Caco-2 (cell line): ENCODE measurements around the gene KLK13. TPM values are rescaled to one million over a fixed set of nuclear protein-coding genes. Genes with fewer than 3 reads are reported as not detected.
A peak's percentile ranks its signal among the peaks of the same experiment; 100 is the strongest.

Source experiments
- BruUV-seq: library from RNA; stranded (reverse); fragments of 400-500 nt; replicated peaks from 2 replicates; lab custom pipeline; 2021; lab: Mats Ljungman, UMichigan
- CTCF ChIA-PET: fragments of 300-600 bp; sonication (Branson Sonifier 250); formaldehyde crosslinking; loops from one replicate; lab custom pipeline; 2022; ENCODE audit warnings: antibody characterized with exemption; lab: Charles Lee
- POLR2A ChIA-PET: fragments of 300-600 bp; sonication (Branson Sonifier 250); formaldehyde crosslinking; loops from one replicate; lab custom pipeline; 2022; ENCODE audit warnings: antibody characterized with exemption; lab: Charles Lee
- DNase-seq, 2 experiments: peaks; one replicate each; pipeline versions ENCODE4 v3.0.0 to v3.0.0-alpha.2; 2020 to 2022
- H3K27me3 ChIP-seq: replicated peaks from 2 replicates; pipeline ENCODE4 v1.6.0; 2011; ENCODE audit warnings: low read length; ENCODE audit not compliant: control insufficient read depth, insufficient read depth
- H3K36me3 ChIP-seq: 2 replicates; pipeline ENCODE4 v1.5.1; 2011; ENCODE audit warnings: low read length; ENCODE audit not compliant: control insufficient read depth, insufficient read depth
- H3K4me1 ChIP-seq: fragments of 250-450 bp; sonication (Bioruptor Pico); 2 replicates; pipeline ENCODE4 v1.5.1; 2020; ENCODE audit warnings: mild to moderate bottlenecking
- H3K4me3 ChIP-seq: 2 replicates; pipeline ENCODE4 v1.5.1; 2011; ENCODE audit warnings: low read depth, mild to moderate bottlenecking, control low read depth, low read length
- H3K9me3 ChIP-seq: fragments of 250-450 bp; sonication (Bioruptor Pico); 2 replicates; pipeline ENCODE4 v1.5.1; 2020; ENCODE audit warnings: mild to moderate bottlenecking, moderate library complexity
- H3K27ac Mint-ChIP-seq: one replicate; pipeline ENCODE4 v1.8.0; 2022; ENCODE audit warnings: mixed read lengths; ENCODE audit not compliant: unreplicated experiment
- H3K27me3 Mint-ChIP-seq: one replicate; pipeline ENCODE4 v1.8.0; 2022; ENCODE audit warnings: mixed read lengths; ENCODE audit not compliant: insufficient read depth, unreplicated experiment
- H3K36me3 Mint-ChIP-seq: one replicate; pipeline ENCODE4 v1.8.0; 2022; ENCODE audit warnings: mild to moderate bottlenecking, mixed read lengths; ENCODE audit not compliant: insufficient read depth, unreplicated experiment
- H3K4me1 Mint-ChIP-seq: one replicate; pipeline ENCODE4 v1.8.0; 2022; ENCODE audit warnings: low read depth, mixed read lengths; ENCODE audit not compliant: unreplicated experiment
- H3K4me3 Mint-ChIP-seq: one replicate; pipeline ENCODE4 v1.8.0; 2022; ENCODE audit warnings: mild to moderate bottlenecking, moderate library complexity, mixed read lengths; ENCODE audit not compliant: unreplicated experiment
- H3K9me3 Mint-ChIP-seq: one replicate; pipeline ENCODE4 v1.8.0; 2022; ENCODE audit warnings: mixed read lengths; ENCODE audit not compliant: unreplicated experiment
- CTCF ChIP-seq, 2 experiments: fragments of 200-600 bp in 1 of 2; IDR thresholded peaks; 1 replicate in 1 of 2; 2 replicates in 1 of 2; pipeline versions ENCODE4 v1.5.1 to v1.8.0; 2011 to 2022; ENCODE audit warnings: antibody characterized with exemption in 1 of 2, control low read depth in 1 of 2, inconsistent platforms in 1 of 2, low read depth in 1 of 2, low read length in 1 of 2, mild to moderate bottlenecking in 1 of 2, moderate library complexity in 1 of 2; ENCODE audit not compliant: insufficient read depth in 1 of 2, severe bottlenecking in 1 of 2, unreplicated experiment in 1 of 2
- intact Hi-C: fragments of 100-400 bp; cut with micrococcal nuclease; formaldehyde crosslinking; loops from one replicate; pipeline ENCODE4 v1.10.0; 2022; ENCODE audit not compliant: unreplicated experiment
- total RNA-seq: library from RNA; stranded (reverse); gene quantifications from 2 replicates; pipeline ENCODE4 v1.2.3, GENCODE V29; 2022

The KLK13 gene
- total RNA-seq, 1 experiment from 2014 or later, result not detected

GRCh38 chr19:51036519-51036918 lies 28.4 kb downstream of the KLK13 start:
- no peaks in the 10 kb centered on the region for H3K36me3 Mint-ChIP-seq
- no peaks in the 10 kb centered on the region for H3K4me1 ChIP-seq
- H3K4me3 Mint-ChIP-seq, result no peak overlapping the region
- no peaks in the 10 kb centered on the region for H3K36me3 ChIP-seq
- no peak for TF ChIP-seq CTCF (IDR thresholded peaks at IDR 0.05; ENCODE audit: insufficient read depth in 1 of 2, low read depth in 1 of 2, low read length in 1 of 2, severe bottlenecking in 1 of 2, unreplicated experiment in 1 of 2)
- no TSS peak for BruUV-seq
- H3K27me3 Mint-ChIP-seq, result peaks cover 13% of the 10 kb centered on the region
- H3K27me3 ChIP-seq, result no peaks in the 10 kb centered on the region
- CTCF ChIA-PET, result no interaction called here
- no peak for DNase-seq
- peaks cover 6% of the 10 kb centered on the region for H3K4me1 Mint-ChIP-seq
- H3K27ac Mint-ChIP-seq, result no peak overlapping the region
- H3K9me3 Mint-ChIP-seq, result no peaks in the 10 kb centered on the region
- no peak overlapping the region for H3K4me3 ChIP-seq
- intact Hi-C loops, result no loop called here
- no peaks in the 10 kb centered on the region for H3K9me3 ChIP-seq
- POLR2A ChIA-PET, result no interaction called here

DNA sequence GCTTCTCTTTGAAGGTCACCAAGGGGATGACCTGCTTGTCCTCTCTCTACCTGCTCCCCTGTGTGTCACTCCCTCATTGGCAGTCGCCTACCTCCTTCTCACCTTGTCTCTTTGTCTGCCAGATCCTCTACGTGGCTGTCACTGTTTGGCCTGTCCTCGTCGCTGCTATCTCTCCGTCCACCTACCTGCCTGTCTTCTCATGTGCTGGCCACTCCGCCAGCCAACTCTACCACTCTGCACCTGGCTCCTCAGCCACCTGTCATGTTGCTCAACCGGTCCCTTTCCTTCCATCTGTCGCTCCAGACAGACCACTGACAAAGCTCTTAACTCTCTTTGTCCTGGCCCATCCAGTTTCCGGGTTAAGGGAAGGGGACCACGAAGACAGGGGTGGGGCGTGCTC lies 30.2 kb downstream of the KLK13 start, which contains the start of gene KLK12:
Gene KLK12, minus strand, starts transcription at position 299 of the 400 bp plus-strand sequence. CDS start 381 bp downstream, outside the sequence.
- DNase-seq, result no peak
- Mint-ChIP-seq H3K27ac (peak within 1 kb of the TSS; percentile 2), H3K27me3 (peaks cover 13% of the 10 kb centered on the region), H3K4me1 (peaks cover 6% of the 10 kb centered on the region), H3K4me3 (no peak within 1 kb of the TSS), H3K9me3 (no peaks in the 10 kb centered on the region), H3K36me3 (no peaks in the 10 kb centered on the region)
- intact Hi-C loops, result no loop called here
- Histone ChIP-seq H3K36me3 (no peaks in the 10 kb centered on the region), H3K4me3 (no peak within 1 kb of the TSS), H3K9me3 (no peaks in the 10 kb centered on the region), H3K4me1 (no peaks in the 10 kb centered on the region), H3K27me3 (no peaks in the 10 kb centered on the region)
- BruUV-seq, result no TSS peak
- no peak for TF ChIP-seq CTCF (IDR thresholded peaks at IDR 0.05; ENCODE audit: insufficient read depth in 1 of 2, low read depth in 1 of 2, low read length in 1 of 2, severe bottlenecking in 1 of 2, unreplicated experiment in 1 of 2)
- CTCF ChIA-PET, result no interaction called here
- POLR2A ChIA-PET, result no interaction called here

GRCh38 chr19:51031880-51032225 lies 33.0 kb downstream of the KLK13 start:
- no peaks in the 10 kb centered on the region for H3K27me3 ChIP-seq
- ChIA-PET POLR2A (no interaction called here), CTCF (no interaction called here)
- TF ChIP-seq CTCF (IDR thresholded peaks at IDR 0.05; ENCODE audit: insufficient read depth in 1 of 2, low read depth in 1 of 2, low read length in 1 of 2, severe bottlenecking in 1 of 2, unreplicated experiment in 1 of 2), result no peak
- intact Hi-C loops, result no loop called here
- Mint-ChIP-seq H3K4me1 (peaks cover 6% of the 10 kb centered on the region), H3K27ac (no peak overlapping the region), H3K36me3 (no peaks in the 10 kb centered on the region), H3K4me3 (no peak overlapping the region), H3K9me3 (no peaks in the 10 kb centered on the region), H3K27me3 (peaks cover 14% of the 10 kb centered on the region)
- no peak overlapping the region for H3K4me3 ChIP-seq
- no peaks in the 10 kb centered on the region for H3K36me3 ChIP-seq
- DNase-seq, result no peak
- H3K4me1 ChIP-seq, result no peaks in the 10 kb centered on the region
- no TSS peak for BruUV-seq
- H3K9me3 ChIP-seq, result no peaks in the 10 kb centered on the region
